IPS-NIHi11 (cell line): ENCODE data around the gene GOLM1.

Source experiments
- DNase-seq: peaks from one replicate; pipeline ENCODE4 v3.0.0; 2012; ENCODE audit warnings: mixed read lengths, low spot score

Gene GOLM1

DNA sequence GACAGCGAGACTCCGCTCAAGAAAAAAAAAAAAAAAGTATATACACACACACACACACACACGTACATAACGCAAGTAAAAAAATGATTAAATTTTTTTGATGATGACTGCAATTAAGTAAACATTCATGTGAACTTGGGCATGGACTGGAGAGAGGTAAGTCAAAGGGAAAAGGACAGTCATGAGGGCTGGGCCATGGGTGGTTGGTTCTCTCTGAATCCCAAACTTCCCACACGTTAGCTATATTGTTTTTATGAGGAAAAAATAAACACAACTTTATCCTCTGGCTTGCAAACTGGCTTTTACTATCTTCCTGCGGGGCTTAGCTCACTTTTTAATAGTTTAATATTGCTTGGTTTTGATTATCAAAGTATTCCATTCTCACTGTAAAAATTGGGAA, 53.7 kb downstream of the GOLM1 start:
- no peak for DNase-seq

GRCh38 chr9:86043999-86044398, 55.4 kb downstream of the GOLM1 start:
- no peak for DNase-seq

DNA sequence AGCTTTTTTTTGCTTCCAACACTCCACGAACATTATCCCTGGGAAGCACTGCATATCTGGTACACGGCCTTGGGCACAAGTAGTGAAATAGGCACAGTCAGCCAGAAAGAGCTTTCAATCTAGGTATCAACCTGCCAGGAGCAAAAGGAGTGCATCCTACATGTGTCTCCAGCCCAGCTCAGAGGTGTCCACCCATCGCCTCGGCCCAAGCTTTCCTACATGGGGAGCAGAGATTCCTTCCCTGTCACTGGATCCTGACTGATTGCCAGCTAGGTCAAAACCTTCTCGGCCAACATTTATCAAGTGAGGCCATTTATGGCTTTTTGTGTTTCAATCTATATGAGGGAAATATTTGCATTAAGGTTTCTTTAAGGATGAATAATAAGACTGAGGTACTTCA, 55.8 kb downstream of the GOLM1 start:
- DNase-seq: no peak

DNA sequence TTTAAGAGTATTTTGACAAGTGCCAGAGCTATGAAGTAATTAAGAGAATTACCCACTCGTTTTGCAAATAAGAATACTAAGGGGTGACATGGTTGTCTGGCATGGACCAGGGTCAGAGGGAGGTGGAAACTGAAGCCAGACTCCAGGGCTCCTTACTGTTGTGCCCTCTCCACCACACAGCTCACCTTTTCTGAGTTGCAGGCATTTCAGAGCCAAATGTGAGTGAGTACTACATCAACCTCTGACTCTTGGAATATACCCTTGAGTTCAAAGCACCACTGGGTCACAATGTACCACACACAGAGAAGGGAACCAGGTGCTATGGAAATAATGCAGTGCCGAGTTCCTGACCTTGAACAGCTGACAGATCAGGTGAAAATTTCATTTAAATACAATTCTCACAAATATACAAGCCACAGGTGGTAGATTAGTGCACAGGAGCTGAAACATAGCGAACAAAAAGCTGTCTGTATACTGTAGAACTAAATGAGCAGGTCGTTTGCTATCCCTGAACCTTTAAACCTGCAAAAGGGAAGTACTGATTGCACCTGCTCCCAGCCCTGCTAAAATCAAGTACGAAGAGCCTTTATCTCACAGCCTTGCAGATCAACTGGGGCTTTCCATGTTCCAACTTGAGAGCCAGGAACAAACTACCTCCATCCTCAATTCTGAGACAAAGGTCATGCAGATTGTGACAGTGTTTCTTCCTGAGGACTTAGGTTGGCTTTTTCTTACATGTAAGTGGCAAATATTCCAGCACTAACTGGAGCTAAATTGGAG, 57.0 kb downstream of the GOLM1 start:
- no peak for DNase-seq

DNA sequence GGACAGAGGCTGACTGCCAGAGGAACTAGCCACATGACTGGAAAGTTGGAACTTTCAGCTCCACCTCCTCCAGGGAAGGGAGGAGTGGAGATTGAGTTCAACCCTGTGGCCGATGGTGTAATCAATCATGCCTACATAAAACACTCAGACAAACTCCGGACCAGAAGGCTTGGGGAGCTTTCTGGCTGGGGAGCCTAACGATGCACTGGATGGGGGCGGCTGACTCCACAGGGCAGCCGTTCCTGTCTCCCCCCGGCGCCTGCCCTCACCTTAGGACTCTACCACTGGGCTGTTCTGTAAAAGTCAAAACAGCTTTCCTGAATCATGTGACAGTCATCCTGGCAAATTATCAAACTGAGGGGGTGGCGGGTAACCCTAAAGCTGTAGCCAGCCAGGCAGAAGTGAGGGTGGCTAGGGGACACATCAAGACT, 58.0 kb downstream of the GOLM1 start:
- no peak for DNase-seq

DNA sequence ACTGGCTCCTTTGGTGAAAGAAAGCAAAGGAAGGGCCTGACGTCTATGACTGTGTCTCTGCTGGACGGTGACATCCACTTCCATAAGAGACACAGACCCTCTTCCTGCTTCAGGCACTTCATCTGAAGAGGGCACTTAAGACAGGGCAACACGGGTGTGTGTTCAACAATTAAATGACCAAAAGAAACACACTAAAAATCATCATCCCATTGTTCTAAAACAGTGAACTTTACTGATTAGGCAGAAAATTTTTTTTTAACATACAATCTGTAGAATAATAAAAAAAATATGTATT, 58.5 kb downstream of the GOLM1 start:
- no peak for DNase-seq

GRCh38 chr9:86039991-86040860, 59.1 kb downstream of the GOLM1 start:
- DNase-seq: no peak

- no peak for DNase-seq
Observed at GRCh38 chr9:86036555-86036954, 62.8 kb downstream of the GOLM1 start.

GRCh38 chr9:86035827-86036440, 63.4 kb downstream of the GOLM1 start:
- no peak for DNase-seq

DNA sequence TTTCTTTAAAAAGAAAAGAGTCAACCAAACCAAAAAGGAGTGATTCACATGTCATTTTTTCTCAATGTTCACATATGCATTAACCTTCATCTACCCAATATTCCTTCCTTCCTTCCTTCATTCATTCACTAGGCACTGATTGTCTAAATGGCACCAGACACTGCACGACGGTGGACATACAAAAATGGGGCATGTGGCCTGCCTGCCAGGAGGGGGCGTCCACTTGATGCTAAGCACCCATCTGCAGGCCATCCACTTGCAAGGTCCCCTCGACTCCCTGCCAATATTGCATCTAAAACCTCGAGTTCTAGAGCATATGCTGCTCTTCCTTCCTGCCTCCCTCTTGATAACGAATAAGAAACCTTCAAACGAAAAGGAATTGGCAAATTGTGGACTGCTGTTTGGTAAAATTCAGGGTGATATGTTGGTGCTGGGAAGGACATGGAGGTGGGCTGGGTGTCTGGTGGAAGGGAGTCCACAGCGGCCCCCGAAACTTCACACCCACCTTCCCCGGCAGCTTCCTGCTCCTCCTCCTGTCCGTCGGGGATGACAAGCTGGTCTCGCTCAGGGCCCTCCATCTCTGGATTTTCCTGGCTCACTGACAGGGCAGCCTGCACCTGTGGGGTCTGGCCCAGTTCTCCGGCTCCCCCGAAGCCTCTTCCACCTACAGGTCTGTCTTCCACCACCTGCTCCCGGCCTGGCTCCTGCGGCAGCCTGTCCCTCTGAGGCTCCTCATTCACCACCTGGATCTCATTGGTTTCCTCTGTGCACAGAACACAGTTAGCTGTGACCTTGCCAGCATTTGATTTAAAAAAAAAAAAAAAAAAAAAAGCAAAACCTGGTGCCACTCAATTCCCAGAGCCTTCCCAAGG, 64.3 kb downstream of the GOLM1 start:
- peak; percentile 83 for DNase-seq

GRCh38 chr9:86027767-86028166, 71.6 kb downstream of the GOLM1 start:
- no peak for DNase-seq

DNA sequence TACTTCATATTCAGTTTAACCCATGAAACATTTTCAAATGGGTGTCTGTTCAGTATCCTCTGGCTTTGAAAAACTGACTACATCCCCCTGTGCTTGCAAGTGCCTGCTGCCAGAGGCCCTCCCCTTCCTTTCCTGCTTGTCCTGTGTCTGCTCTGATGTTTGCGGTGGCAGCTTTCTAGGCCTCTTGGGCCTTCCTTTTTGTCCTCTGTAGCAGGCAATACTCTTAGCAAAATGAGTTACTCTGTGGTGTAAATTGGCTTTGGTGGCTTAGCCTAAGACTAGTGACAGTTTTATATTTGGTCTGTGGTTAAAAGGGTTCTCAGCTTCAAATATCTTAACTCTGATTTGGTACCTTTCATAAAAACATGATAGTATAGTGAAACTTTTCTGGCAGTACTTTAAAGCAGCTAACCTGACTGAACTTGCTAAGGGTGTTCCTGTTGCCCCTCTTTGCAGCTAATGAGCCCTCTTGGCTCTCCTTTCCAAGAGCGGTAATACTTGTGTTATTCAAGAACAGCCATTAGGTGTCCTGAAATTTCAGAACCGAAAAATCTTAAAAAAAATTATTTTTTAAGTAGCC, 76.6 kb downstream of the GOLM1 start:
- no peak for DNase-seq

GRCh38 chr9:86021166-86021565, 78.2 kb downstream of the GOLM1 start:
- DNase-seq: no peak

GRCh38 chr9:86020731-86021130, 78.6 kb downstream of the GOLM1 start:
- no peak for DNase-seq

- DNase-seq: no peak
Observed at GRCh38 chr9:86009133-86009532, 90.2 kb downstream of the GOLM1 start.

- no peak for DNase-seq
Observed at GRCh38 chr9:86005253-86005775, 94.0 kb downstream of the GOLM1 start.

GRCh38 chr9:85995599-85995998, 103.8 kb downstream of the GOLM1 start:
- DNase-seq: no peak

DNA sequence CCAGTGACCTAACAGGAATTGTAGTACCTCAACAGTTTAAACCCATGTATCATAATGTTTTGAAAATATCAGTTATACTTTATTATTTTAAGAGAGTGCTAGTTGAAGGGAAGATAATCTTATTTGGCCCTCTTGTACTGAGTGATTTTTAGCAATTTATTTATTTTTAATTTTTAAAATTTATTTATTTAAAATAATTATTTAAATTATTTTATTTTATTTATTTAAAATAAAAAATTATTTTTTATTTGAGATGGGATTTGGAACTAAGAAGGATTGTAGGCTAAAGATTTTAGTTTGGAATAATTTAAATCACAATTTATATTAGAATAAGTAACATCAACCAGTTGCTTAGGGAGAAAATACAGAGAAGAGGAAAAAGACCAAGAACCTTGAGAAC, 104.3 kb downstream of the GOLM1 start:
- no peak for DNase-seq

DNA sequence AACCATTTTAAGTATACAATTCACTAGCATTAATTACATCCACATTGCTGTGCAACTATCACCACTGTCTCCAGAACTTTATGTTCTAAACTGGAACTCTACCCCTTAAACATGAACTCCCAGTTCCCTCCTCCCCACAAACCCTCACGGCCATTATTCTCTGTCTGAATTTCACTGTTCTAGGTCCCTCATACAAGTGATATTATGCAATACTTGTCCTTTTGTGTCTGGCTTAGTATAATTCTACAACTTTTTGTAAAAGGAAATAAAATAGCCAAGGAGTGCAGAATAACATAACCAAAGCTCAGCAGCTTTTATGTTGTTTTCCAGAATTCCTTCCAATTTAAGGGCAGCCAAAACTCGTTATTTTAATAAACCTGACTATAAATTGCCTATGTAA, 105.2 kb downstream of the GOLM1 start:
- DNase-seq: no peak

GRCh38 chr9:85987236-85987635, 112.1 kb downstream of the GOLM1 start:
- no peak for DNase-seq

- DNase-seq: no peak
Observed at GRCh38 chr9:85984457-85984856, 114.9 kb downstream of the GOLM1 start.
